ENCODE results near the gene LMOD3. TPM values are rescaled to one million over a fixed set of nuclear protein-coding genes. Genes with fewer than 3 reads are reported as not detected.

The LMOD3 gene
- total RNA-seq, 4 donors from 2014 or later: not detected

DNA sequence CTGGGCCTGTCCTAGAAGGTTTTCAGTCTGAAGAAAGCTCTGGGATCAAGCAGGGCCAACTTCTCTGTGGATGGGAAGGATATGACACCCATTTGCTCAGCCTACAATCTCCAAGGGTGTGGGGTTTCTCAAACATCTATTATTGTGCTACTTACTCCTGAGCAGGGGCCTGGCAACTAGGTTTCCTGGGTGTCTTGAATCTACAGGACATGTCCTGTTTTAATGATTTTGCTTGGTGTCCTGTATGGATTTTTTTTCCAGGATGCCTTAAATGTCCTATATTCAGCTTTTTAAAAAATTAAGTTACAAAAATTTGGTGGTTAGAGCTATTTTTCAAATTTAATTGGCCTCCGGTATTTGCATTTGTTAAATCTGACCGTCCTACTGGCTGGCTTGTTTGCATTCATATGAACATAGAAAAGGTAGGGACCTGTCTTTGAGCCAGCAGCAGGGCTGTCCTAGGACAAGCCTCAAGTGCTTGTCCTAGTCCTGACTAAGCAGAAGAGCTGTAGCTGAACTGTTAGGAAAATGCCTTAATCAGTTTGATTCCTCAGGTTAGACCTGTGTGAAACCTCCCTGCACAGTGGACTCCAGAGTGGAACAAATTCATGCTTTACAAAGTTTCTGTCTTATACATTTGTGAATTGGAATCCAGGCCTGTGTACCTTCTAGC is 40.0 kb upstream of the LMOD3 start:
- Histone ChIP-seq H3K27ac (no peak overlapping the region), H3K27me3 (no peaks in the 10 kb centered on the region), H3K36me3 (no peaks in the 10 kb centered on the region), H3K4me1 (no peaks in the 10 kb centered on the region), H3K4me3 (no peak overlapping the region), H3K9me3 (no peaks in the 10 kb centered on the region)
- no peak for TF ChIP-seq POLR2A (IDR thresholded peaks at IDR 0.05)
- TF ChIP-seq, protein P1, sequence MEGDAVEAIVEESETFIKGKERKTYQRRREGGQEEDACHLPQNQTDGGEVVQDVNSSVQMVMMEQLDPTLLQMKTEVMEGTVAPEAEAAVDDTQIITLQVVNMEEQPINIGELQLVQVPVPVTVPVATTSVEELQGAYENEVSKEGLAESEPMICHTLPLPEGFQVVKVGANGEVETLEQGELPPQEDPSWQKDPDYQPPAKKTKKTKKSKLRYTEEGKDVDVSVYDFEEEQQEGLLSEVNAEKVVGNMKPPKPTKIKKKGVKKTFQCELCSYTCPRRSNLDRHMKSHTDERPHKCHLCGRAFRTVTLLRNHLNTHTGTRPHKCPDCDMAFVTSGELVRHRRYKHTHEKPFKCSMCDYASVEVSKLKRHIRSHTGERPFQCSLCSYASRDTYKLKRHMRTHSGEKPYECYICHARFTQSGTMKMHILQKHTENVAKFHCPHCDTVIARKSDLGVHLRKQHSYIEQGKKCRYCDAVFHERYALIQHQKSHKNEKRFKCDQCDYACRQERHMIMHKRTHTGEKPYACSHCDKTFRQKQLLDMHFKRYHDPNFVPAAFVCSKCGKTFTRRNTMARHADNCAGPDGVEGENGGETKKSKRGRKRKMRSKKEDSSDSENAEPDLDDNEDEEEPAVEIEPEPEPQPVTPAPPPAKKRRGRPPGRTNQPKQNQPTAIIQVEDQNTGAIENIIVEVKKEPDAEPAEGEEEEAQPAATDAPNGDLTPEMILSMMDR (IDR thresholded peaks at IDR 0.05): no peak
- no peak for DNase-seq

GRCh38 chr3:69161587-69162307 is 39.4 kb upstream of the LMOD3 start:
- DNase-seq: peak in 1 of 3 donors; percentile 59
- H3K27ac ChIP-seq: no peak overlapping the region

GRCh38 chr3:69160525-69160924 is 38.1 kb upstream of the LMOD3 start:
- no peak for DNase-seq
- H3K27ac ChIP-seq: no peak overlapping the region
- H3K4me1 ChIP-seq: no peaks in the 10 kb centered on the region
- H3K27me3 ChIP-seq: no peaks in the 10 kb centered on the region
- H3K4me3 ChIP-seq: no peak overlapping the region
- TF ChIP-seq, protein P1 (IDR thresholded peaks at IDR 0.05): no peak
- no peak for TF ChIP-seq POLR2A (IDR thresholded peaks at IDR 0.05)
- no peaks in the 10 kb centered on the region for H3K9me3 ChIP-seq
- no peaks in the 10 kb centered on the region for H3K36me3 ChIP-seq

More at GRCh38 chr3:69161587-69162307, 39.4 kb upstream of the LMOD3 start:
- H3K27me3 ChIP-seq: no peaks in the 10 kb centered on the region
- H3K36me3 ChIP-seq: no peaks in the 10 kb centered on the region
- H3K4me3 ChIP-seq: no peak overlapping the region
- no peaks in the 10 kb centered on the region for H3K9me3 ChIP-seq
- no peaks in the 10 kb centered on the region for H3K4me1 ChIP-seq
- TF ChIP-seq, protein P1 (IDR thresholded peaks at IDR 0.05): peak; percentile 63 to 99 (median 94)
- TF ChIP-seq POLR2A (IDR thresholded peaks at IDR 0.05): no peak

- Histone ChIP-seq H3K27me3 (no peaks in the 10 kb centered on the region), H3K9me3 (no peaks in the 10 kb centered on the region), H3K4me3 (no peak overlapping the region), H3K36me3 (no peaks in the 10 kb centered on the region), H3K27ac (no peak overlapping the region), H3K4me1 (no peaks in the 10 kb centered on the region)
- no peak for DNase-seq
- TF ChIP-seq, protein P1 (IDR thresholded peaks at IDR 0.05): no peak
- no peak for TF ChIP-seq POLR2A (IDR thresholded peaks at IDR 0.05)
Measured at GRCh38 chr3:69160107-69160506, 37.7 kb upstream of the LMOD3 start.

DNA sequence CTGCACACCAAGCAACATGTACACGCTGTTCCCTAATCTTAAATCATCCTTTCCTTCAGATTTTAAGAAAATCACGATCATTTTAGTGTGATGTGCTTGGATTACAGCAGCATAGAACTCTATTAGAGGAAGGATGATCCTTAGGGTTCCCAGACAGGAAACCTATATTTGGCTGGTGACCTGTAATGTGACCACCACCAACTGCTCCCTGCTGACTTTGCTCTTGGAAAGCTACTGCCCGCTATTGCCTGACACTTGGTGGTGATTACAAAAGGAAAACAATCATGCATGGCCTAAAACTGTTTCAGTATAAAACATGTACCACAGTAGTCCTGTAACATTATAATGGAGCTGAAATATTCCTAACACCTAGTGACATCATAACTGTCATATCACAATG is 27.2 kb upstream of the LMOD3 start:
- no peaks in the 10 kb centered on the region for H3K4me1 ChIP-seq
- no peak overlapping the region for H3K4me3 ChIP-seq
- DNase-seq: no peak
- no peaks in the 10 kb centered on the region for H3K9me3 ChIP-seq
- TF ChIP-seq, protein P1 (IDR thresholded peaks at IDR 0.05): no peak
- TF ChIP-seq POLR2A (IDR thresholded peaks at IDR 0.05): no peak
- H3K36me3 ChIP-seq: no peaks in the 10 kb centered on the region
- no peak overlapping the region for H3K27ac ChIP-seq
- H3K27me3 ChIP-seq: no peaks in the 10 kb centered on the region

All from Peyer's patch (tissue), 4 donors.